ENCODE data around the gene WDR82. TPM values are rescaled to one million over a fixed set of nuclear protein-coding genes. Genes with fewer than 3 reads are reported as not detected.

The WDR82 gene
- total RNA-seq, 2 donors from 2014 or later, result 82.8 to 87.4 TPM

GRCh38 chr3:52205727-52206372 is 72.6 kb downstream of the WDR82 start:
- Mint-ChIP-seq H3K4me1 (ENCODE audit: low read depth in 2 of 2) (peaks cover 43 to 46% of the 10 kb centered on the region in 2 donors), H3K27ac (no peak overlapping the region), H3K36me3 (peaks cover 54% of the 10 kb centered on the region), H3K9me3 (no peaks in the 10 kb centered on the region), H3K27me3 (no peaks in the 10 kb centered on the region), H3K4me3 (no peak overlapping the region)
- ATAC-seq (no peak), DNase-seq (ENCODE audit: low spot score) (no peak)

Other genes starting within 250 kb of the WDR82 start
- gene DUSP7, start 222.1 kb downstream of the WDR82 start, total RNA-seq, result 10 to 100 TPM; 19.4 to 31.0 TPM
- gene POC1A, start 124.2 kb downstream of the WDR82 start, total RNA-seq, result 10 to 100 TPM; 14.9 to 35.3 TPM
- 100 to 1,000 TPM in 1 of 2 donors, 10 to 100 TPM in 1; 93.6 to 121 TPM for gene ALAS1, start 80.5 kb downstream of the WDR82 start, total RNA-seq
- gene TLR9, start 53.0 kb downstream of the WDR82 start, total RNA-seq, result under 1 TPM; 0.10 to 0.39 TPM
- 100 to 1,000 TPM in 1 of 2 donors, 10 to 100 TPM in 1; 90.3 to 117 TPM for gene TWF2, start 39.5 kb downstream of the WDR82 start, total RNA-seq
- 10 to 100 TPM; 45.7 to 47.7 TPM for gene PPM1M, start 32.9 kb downstream of the WDR82 start, total RNA-seq
- gene GLYCTK, start 9.2 kb upstream of the WDR82 start, total RNA-seq, result 10 to 100 TPM; 26.0 to 34.2 TPM
- 10 to 100 TPM; 24.3 to 35.4 TPM for gene DNAH1, start 37.7 kb upstream of the WDR82 start, total RNA-seq
- 100 to 1,000 TPM in 1 of 2 donors, 10 to 100 TPM in 1; 96.1 to 131 TPM for gene BAP1, start 131.4 kb upstream of the WDR82 start, total RNA-seq
- 10 to 100 TPM in 1 of 2 donors, 1 to 10 TPM in 1; 3.8 to 11.8 TPM for gene PHF7, start 132.0 kb upstream of the WDR82 start, total RNA-seq
- under 1 TPM in 1 of 2 donors, not detected in 1; 0.08 TPM for gene SEMA3G, start 166.5 kb upstream of the WDR82 start, total RNA-seq
- gene TNNC1, start 175.4 kb upstream of the WDR82 start, total RNA-seq, result not detected
- 100 to 1,000 TPM in 1 of 2 donors, 10 to 100 TPM in 1; 72.5 to 116 TPM for gene NISCH, start 177.0 kb upstream of the WDR82 start, total RNA-seq
- under 1 TPM; 0.57 to 0.92 TPM for gene STAB1, start 216.7 kb upstream of the WDR82 start, total RNA-seq

All from natural killer cell treated with Interleukin-12 subunit alpha and Interleukin-12 subunit beta and Interleukin-15 and Interleukin-18, amount 100 ng/mL, for 72 hours (primary cell).